Kidney (tissue), 14 donors: ENCODE results near the gene TFCP2L1. TPM values are rescaled to one million over a fixed set of nuclear protein-coding genes. Genes with fewer than 3 reads are reported as not detected.
"Not testable (repeated sequence)": the region's sequence is repeated elsewhere in the genome, so short reads cannot be mapped to it uniquely, and the experiment has no call there.

Experiments
- DNase-seq, 5 donors: peaks; one replicate each; pipeline ENCODE4 v3.0.0-alpha.2; 2013 to 2020
- FAIRE-seq: peaks from 2 replicates; lab custom pipeline; 2012; peaks lifted over from hg19 to GRCh38; lab: Jason Lieb, UNC
- H3K27ac ChIP-seq, 2 donors: one replicate each; pipeline ENCODE4 v1.7.0; 2013; ENCODE audit warnings: low read depth in 2 of 2, low read length in 2 of 2, inconsistent platforms in 1 of 2
- H3K27me3 ChIP-seq: one replicate; pipeline ENCODE4 v1.7.1; 2013; ENCODE audit warnings: low read length, inconsistent platforms; ENCODE audit not compliant: control insufficient read depth, insufficient read depth
- H3K36me3 ChIP-seq, 3 donors: one replicate each; pipeline versions ENCODE4 v1.7.0 to v1.7.1; 2013; ENCODE audit warnings: low read length in 3 of 3, control low read depth in 1 of 3, inconsistent platforms in 1 of 3; ENCODE audit not compliant: insufficient read depth in 3 of 3, control insufficient read depth in 2 of 3
- H3K4me1 ChIP-seq, 3 donors: one replicate each; pipeline versions ENCODE4 v1.7.0 to v1.7.1; 2013; ENCODE audit warnings: low read length in 3 of 3, inconsistent platforms in 1 of 3, low read depth in 1 of 3; ENCODE audit not compliant: control insufficient read depth in 2 of 3, insufficient read depth in 2 of 3
- H3K4me3 ChIP-seq, 3 donors: one replicate each; pipeline versions ENCODE4 v1.7.0 to v1.8.1; 2013; ENCODE audit warnings: low read length in 3 of 3, control low read depth in 1 of 3, inconsistent platforms in 1 of 3
- H3K9ac ChIP-seq, 3 donors: one replicate each; pipeline versions ENCODE4 v1.7.0 to v1.7.1; 2013; ENCODE audit warnings: low read length in 3 of 3, control low read depth in 1 of 3, inconsistent platforms in 1 of 3
- H3K9me3 ChIP-seq, 3 donors: one replicate each; pipeline versions ENCODE4 v1.7.0 to v1.7.1; 2013; ENCODE audit warnings: low read length in 3 of 3, control low read depth in 1 of 3, inconsistent platforms in 1 of 3; ENCODE audit not compliant: control insufficient read depth in 2 of 3, insufficient read depth in 1 of 3
- intact Hi-C: fragments of 100-400 bp; cut with DNase I; formaldehyde crosslinking; loops from one replicate; pipeline ENCODE4 v1.11.1; 2022
- polyA plus RNA-seq: library from polyadenylated mRNA; stranded (reverse); fragments of 350-450 nt; fragmentation: Illumina TruSeq; extraction: RNeasy Lipid Tissue Mini Kit (QIAGEN cat#74804); gene quantifications from one replicate; pipeline ENCODE4 v1.2.3, GENCODE V29; 2014; ENCODE audit warnings: low read depth, low replicate concordance; ENCODE audit not compliant: insufficient read depth
- total RNA-seq: library from RNA; stranded (reverse); fragmentation: NEBNext Ultra II Directional; extraction: Animal tissue kit (Norgen Biotek cat#: 25700); gene quantifications from one replicate; pipeline ENCODE4 v1.2.1, GENCODE V29; 2021
- TF ChIP-seq, protein P1 (sequence below): IDR thresholded peaks from 3 replicates; pipeline ENCODE4 v1.5.1; 2012; ENCODE audit warnings: mild to moderate bottlenecking, moderate library complexity, borderline replicate concordance; ENCODE audit not compliant: insufficient read depth; ENCODE audit errors: extremely low read depth
- donor health status: control.
- donor health status: control.
- donor health status: control.
- donor health status: control.
- donor health status: control.
- donor health status: DM: yes; HTN: yes; CAD: no.
- donor health status: Normal renal cell carcinoma (clear cell type).

The TFCP2L1 gene
- total and polyA plus RNA-seq, 2 donors from 2014 or later, result 44.4 to 172 TPM

- H3K9me3 ChIP-seq, result no peaks in the 10 kb centered on the region
- DNase-seq, result no peak
- intact Hi-C loops, result no loop called here
- H3K27ac ChIP-seq, result no peak overlapping the region
- no peaks in the 10 kb centered on the region for H3K4me1 ChIP-seq
- no peak overlapping the region for H3K4me3 ChIP-seq
- no peaks in the 10 kb centered on the region for H3K36me3 ChIP-seq
- no peaks in the 10 kb centered on the region for H3K27me3 ChIP-seq
- TF ChIP-seq, protein P1, sequence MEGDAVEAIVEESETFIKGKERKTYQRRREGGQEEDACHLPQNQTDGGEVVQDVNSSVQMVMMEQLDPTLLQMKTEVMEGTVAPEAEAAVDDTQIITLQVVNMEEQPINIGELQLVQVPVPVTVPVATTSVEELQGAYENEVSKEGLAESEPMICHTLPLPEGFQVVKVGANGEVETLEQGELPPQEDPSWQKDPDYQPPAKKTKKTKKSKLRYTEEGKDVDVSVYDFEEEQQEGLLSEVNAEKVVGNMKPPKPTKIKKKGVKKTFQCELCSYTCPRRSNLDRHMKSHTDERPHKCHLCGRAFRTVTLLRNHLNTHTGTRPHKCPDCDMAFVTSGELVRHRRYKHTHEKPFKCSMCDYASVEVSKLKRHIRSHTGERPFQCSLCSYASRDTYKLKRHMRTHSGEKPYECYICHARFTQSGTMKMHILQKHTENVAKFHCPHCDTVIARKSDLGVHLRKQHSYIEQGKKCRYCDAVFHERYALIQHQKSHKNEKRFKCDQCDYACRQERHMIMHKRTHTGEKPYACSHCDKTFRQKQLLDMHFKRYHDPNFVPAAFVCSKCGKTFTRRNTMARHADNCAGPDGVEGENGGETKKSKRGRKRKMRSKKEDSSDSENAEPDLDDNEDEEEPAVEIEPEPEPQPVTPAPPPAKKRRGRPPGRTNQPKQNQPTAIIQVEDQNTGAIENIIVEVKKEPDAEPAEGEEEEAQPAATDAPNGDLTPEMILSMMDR, result no peak
- H3K9ac ChIP-seq, result no peak overlapping the region
- FAIRE-seq, result no peak
These were observed 22.0 kb upstream of the TFCP2L1 start for GRCh38 chr2:121307048-121307447.

- FAIRE-seq (no peak), DNase-seq (no peak)
- no peaks in the 10 kb centered on the region for H3K4me1 ChIP-seq
- no peak overlapping the region for H3K4me3 ChIP-seq
- no peak overlapping the region for H3K9ac ChIP-seq
- TF ChIP-seq, protein P1, result no peak
- H3K36me3 ChIP-seq, result no peaks in the 10 kb centered on the region
- no peaks in the 10 kb centered on the region for H3K27me3 ChIP-seq
- H3K9me3 ChIP-seq, result no peaks in the 10 kb centered on the region
- intact Hi-C loops, result no loop called here
- no peak overlapping the region for H3K27ac ChIP-seq
These were observed 19.9 kb upstream of the TFCP2L1 start for GRCh38 chr2:121304941-121305340.

- H3K4me3 ChIP-seq, result no peak overlapping the region
- H3K9me3 ChIP-seq, result no peaks in the 10 kb centered on the region
- no peaks in the 10 kb centered on the region for H3K27me3 ChIP-seq
- DNase-seq, result no peak
- intact Hi-C loops, result no loop called here
- no peaks in the 10 kb centered on the region for H3K36me3 ChIP-seq
- FAIRE-seq, result no peak
- TF ChIP-seq, protein P1, result no peak
- no peaks in the 10 kb centered on the region for H3K4me1 ChIP-seq
- H3K27ac ChIP-seq, result no peak overlapping the region
- H3K9ac ChIP-seq, result no peak overlapping the region
These were observed 18.7 kb upstream of the TFCP2L1 start for GRCh38 chr2:121303531-121304263.

- intact Hi-C loops, DNase-seq, FAIRE-seq: not testable (repeated sequence)
These were observed 16.2 kb upstream of the TFCP2L1 start for GRCh38 chr2:121301190-121301589.

More at GRCh38 chr2:121301190-121301589, 16.2 kb upstream of the TFCP2L1 start:
- not testable (repeated sequence) for H3K4me1 ChIP-seq, H3K36me3 ChIP-seq, H3K9ac ChIP-seq, H3K9me3 ChIP-seq, H3K4me3 ChIP-seq, H3K27ac ChIP-seq, H3K27me3 ChIP-seq
